ENCODE data around the gene TOM1L2. TPM values are rescaled to one million over a fixed set of nuclear protein-coding genes. Genes with fewer than 3 reads are reported as not detected.

The TOM1L2 gene
- total and polyA plus RNA-seq, 12 donors: 46.4 to 331 (median 273) TPM

- no peak for ATAC-seq
- H3K4me1 ChIP-seq: peaks cover 0 to 33% (median 22%) of the 10 kb centered on the region in 9 donors
- H3K36me3 ChIP-seq: no peaks in the 10 kb centered on the region
- TF ChIP-seq CTCF (IDR thresholded peaks at IDR 0.05): no peak
- WGBS, 2 donors: 69 to 77% methylated on average over 8 of the region's 8 CpGs
- intact Hi-C loops (cut with DNase I): loop anchor here in 3 of 10 donors (10.0 kb wide), 3 partner anchors 49 to 81 kb away; partner anchors contain the start of genes ATPAF2 (in 1 of the 3) and GID4 (in 1 of the 3)
- H3K27ac ChIP-seq: no peak overlapping the region
- H3K4me3 ChIP-seq: no peak overlapping the region
- H3K27me3 ChIP-seq: no peaks in the 10 kb centered on the region
- no peak for DNase-seq
- no peaks in the 10 kb centered on the region for H3K9me3 ChIP-seq
Measured at GRCh38 chr17:17975436-17975835, 3.2 kb upstream of the TOM1L2 start.

GRCh38 chr17:17972952-17973254 lies 703 bp upstream of the TOM1L2 start:
- Histone ChIP-seq H3K27ac (peak overlapping the region in 6 of 10 donors; percentile 40 to 67 (median 58)), H3K27me3 (no peaks in the 10 kb centered on the region), H3K4me1 (peaks cover 0 to 49% (median 29%) of the 10 kb centered on the region in 9 donors), H3K9me3 (no peaks in the 10 kb centered on the region), H3K36me3 (no peaks in the 10 kb centered on the region), H3K4me3 (peak overlapping the region in 9 of 10 donors; percentile 37 to 90 (median 68))
- ATAC-seq (no peak), DNase-seq (no peak)
- intact Hi-C loops (cut with DNase I): loop anchor here in 8 of 10 donors (5.0 to 10.0 kb wide), 9 partner anchors 41 to 96 kb away; partner anchors contain the start of genes ATPAF2 (in 3 of the 8) and GID4 (in 3 of the 8)
- 2 to 4% methylated on average over 13 of the region's 13 CpGs for WGBS, 2 donors
- no peak for TF ChIP-seq CTCF (IDR thresholded peaks at IDR 0.05)

- Histone ChIP-seq H3K27me3 (no peaks in the 10 kb centered on the region), H3K4me3 (peak overlapping the region; percentile 73 to 97 (median 94)), H3K4me1 (peaks cover 4 to 61% (median 33%) of the 10 kb centered on the region in 9 donors), H3K9me3 (no peaks in the 10 kb centered on the region), H3K36me3 (no peaks in the 10 kb centered on the region), H3K27ac (peak overlapping the region; percentile 79 to 96 (median 94))
- TF ChIP-seq CTCF (IDR thresholded peaks at IDR 0.05): peak in 1 of 9 donors; percentile 8
- ATAC-seq (peak in 6 of 8 donors; percentile 6 to 63 (median 22)), DNase-seq (peak; percentile 60 to 67)
- 2% methylated on average over 33 of the region's 33 CpGs for WGBS, 2 donors
- intact Hi-C loops (cut with DNase I): loop anchor here in 8 of 10 donors (1.0 to 10.0 kb wide), 10 partner anchors 39 to 94 kb away; partner anchors contain the start of genes ATPAF2 (in 3 of the 8) and GID4 (in 3 of the 8)
Measured at GRCh38 chr17:17971431-17972125, 622 bp downstream of the TOM1L2 start.

GRCh38 chr17:17970699-17971430 lies 1.3 kb downstream of the TOM1L2 start:
- DNase-seq (no peak), ATAC-seq (no peak)
- H3K9me3 ChIP-seq: no peaks in the 10 kb centered on the region
- intact Hi-C loops (cut with DNase I): loop anchor here in 8 of 10 donors (1.0 to 10.0 kb wide), 10 partner anchors 39 to 94 kb away; partner anchors contain the start of genes ATPAF2 (in 3 of the 8) and GID4 (in 3 of the 8)
- H3K27me3 ChIP-seq: no peaks in the 10 kb centered on the region
- H3K36me3 ChIP-seq: no peaks in the 10 kb centered on the region
- peak overlapping the region; percentile 73 to 97 (median 94) for H3K4me3 ChIP-seq
- WGBS, 2 donors: 17 to 35% methylated on average over 1 of the region's 1 CpG
- TF ChIP-seq CTCF (IDR thresholded peaks at IDR 0.05): peak in 1 of 9 donors; percentile 9
- peak overlapping the region in 9 of 10 donors; percentile 90 to 96 (median 94) for H3K27ac ChIP-seq
- H3K4me1 ChIP-seq: peaks cover 4 to 68% (median 36%) of the 10 kb centered on the region in 9 donors

Measured in heart right ventricle (tissue), 16 donors.